Mesendoderm (in vitro differentiated cells): ENCODE measurements around the gene EDEM1.

Experiments
- DNase-seq: peaks from one replicate; pipeline ENCODE4 v3.0.0; 2013
- H2AK5ac ChIP-seq: 2 replicates; pipeline ENCODE4 v1.6.1; 2013; ENCODE audit warnings: low read length, inconsistent platforms
- H2BK120ac ChIP-seq: 2 replicates; pipeline ENCODE4 v1.6.1; 2013; ENCODE audit warnings: low read depth, mild to moderate bottlenecking, low read length, moderate library complexity, mixed read lengths
- H2BK15ac ChIP-seq: replicated peaks from 2 replicates; pipeline ENCODE4 v1.6.1; 2013; ENCODE audit warnings: low read depth, mild to moderate bottlenecking, moderate library complexity
- H2BK5ac ChIP-seq: 2 replicates; pipeline ENCODE4 v1.6.1; 2013; ENCODE audit warnings: low read length, inconsistent platforms
- H3K18ac ChIP-seq: 2 replicates; pipeline ENCODE4 v1.6.1; 2013; ENCODE audit warnings: mild to moderate bottlenecking, low read length, mixed read lengths
- H3K23ac ChIP-seq: one replicate; pipeline ENCODE4 v1.6.1; 2013; ENCODE audit warnings: low read length
- H3K27ac ChIP-seq: 2 replicates; pipeline ENCODE4 v1.5.1; 2013; ENCODE audit warnings: low read depth, mild to moderate bottlenecking, inconsistent platforms, low read length, moderate library complexity
- H3K27me3 ChIP-seq: 2 replicates; pipeline ENCODE4 v1.6.1; 2013; ENCODE audit warnings: low read length, control low read depth, mild to moderate bottlenecking, inconsistent platforms; ENCODE audit not compliant: insufficient read depth, poor library complexity
- H3K36me3 ChIP-seq: 2 replicates; pipeline ENCODE4 v1.6.1; 2013; ENCODE audit warnings: low read length, inconsistent platforms; ENCODE audit not compliant: control insufficient read depth, insufficient read depth
- H3K4ac ChIP-seq: one replicate; pipeline ENCODE4 v1.6.1; 2013; ENCODE audit warnings: low read depth, mild to moderate bottlenecking, low read length, moderate library complexity
- H3K4me1 ChIP-seq: 2 replicates; pipeline ENCODE4 v1.6.1; 2013; ENCODE audit warnings: low read depth, low read length, inconsistent platforms; ENCODE audit not compliant: control insufficient read depth
- H3K4me2 ChIP-seq: 2 replicates; pipeline ENCODE4 v1.6.1; 2013; ENCODE audit warnings: low read length
- H3K4me3 ChIP-seq: 2 replicates; pipeline ENCODE4 v1.5.1; 2013; ENCODE audit warnings: mild to moderate bottlenecking, low read length
- H3K56ac ChIP-seq: one replicate; pipeline ENCODE4 v1.6.1; 2013; ENCODE audit warnings: low read length
- H3K79me1 ChIP-seq: 2 replicates; pipeline ENCODE4 v1.6.1; 2013; ENCODE audit warnings: low read length, inconsistent platforms
- H3K79me2 ChIP-seq: 2 replicates; pipeline ENCODE4 v1.6.1; 2013; ENCODE audit warnings: mild to moderate bottlenecking, low read length; ENCODE audit not compliant: control insufficient read depth, insufficient read depth
- H3K9ac ChIP-seq: 2 replicates; pipeline ENCODE4 v1.6.1; 2013; ENCODE audit warnings: low read length, inconsistent platforms
- H4K5ac ChIP-seq: one replicate; pipeline ENCODE4 v1.6.1; 2013; ENCODE audit warnings: low read length
- H4K8ac ChIP-seq: one replicate; pipeline ENCODE4 v1.6.1; 2013; ENCODE audit warnings: low read depth, mild to moderate bottlenecking, control low read depth, low read length, moderate library complexity
- WGBS: extraction: QIAGEN DNeasy Blood & Tissue Kit; methylation state at CpG from one replicate; pipeline ENCODE4 v1.1.7; 2013; ENCODE audit warnings: low lambda C conversion rate, missing lambda C conversion rate; ENCODE audit not compliant: insufficient coverage; ENCODE audit errors: extremely low coverage; 5-methylcytosine and 5-hydroxymethylcytosine counted together

Gene EDEM1

DNA sequence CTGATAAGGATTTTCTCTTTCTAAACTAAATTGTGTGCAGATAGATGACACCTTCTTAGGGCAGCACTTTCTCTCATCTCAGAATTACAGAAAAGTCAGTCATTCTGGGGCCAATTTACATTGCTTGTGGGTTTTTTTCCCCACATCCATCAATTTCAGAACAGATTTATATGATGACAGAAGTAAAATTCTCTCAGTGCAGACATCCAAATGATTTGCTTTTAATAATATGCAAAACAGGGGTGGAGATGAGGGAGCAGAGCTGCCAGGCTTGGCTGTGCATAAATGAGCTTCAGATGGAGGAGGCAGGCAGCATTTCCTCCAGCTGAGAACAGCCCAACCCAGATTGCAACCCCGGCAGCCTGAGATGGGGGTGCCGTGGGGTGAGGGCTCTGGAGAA lies 44.0 kb downstream of the EDEM1 start:
- H2BK5ac ChIP-seq, result no peak overlapping the region
- H3K23ac ChIP-seq, result no peak overlapping the region
- no peaks in the 10 kb centered on the region for H3K79me2 ChIP-seq
- H3K79me1 ChIP-seq, result no peaks in the 10 kb centered on the region
- H2BK120ac ChIP-seq, result no peak overlapping the region
- no peaks in the 10 kb centered on the region for H3K4me1 ChIP-seq
- H4K5ac ChIP-seq, result no peak overlapping the region
- H3K9ac ChIP-seq, result no peak overlapping the region
- no peak overlapping the region for H3K4ac ChIP-seq
- H3K56ac ChIP-seq, result no peak overlapping the region
- no CpG with 5 or more reads among the region's 2 CpGs for WGBS
- no peak overlapping the region for H2BK15ac ChIP-seq
- H3K27me3 ChIP-seq, result no peaks in the 10 kb centered on the region
- no peak overlapping the region for H3K4me2 ChIP-seq
- no peak for DNase-seq
- no peaks in the 10 kb centered on the region for H3K36me3 ChIP-seq
- no peak overlapping the region for H3K4me3 ChIP-seq
- H3K18ac ChIP-seq, result no peak overlapping the region
- H4K8ac ChIP-seq, result no peak overlapping the region
- H3K27ac ChIP-seq, result no peak overlapping the region
- no peak overlapping the region for H2AK5ac ChIP-seq

DNA sequence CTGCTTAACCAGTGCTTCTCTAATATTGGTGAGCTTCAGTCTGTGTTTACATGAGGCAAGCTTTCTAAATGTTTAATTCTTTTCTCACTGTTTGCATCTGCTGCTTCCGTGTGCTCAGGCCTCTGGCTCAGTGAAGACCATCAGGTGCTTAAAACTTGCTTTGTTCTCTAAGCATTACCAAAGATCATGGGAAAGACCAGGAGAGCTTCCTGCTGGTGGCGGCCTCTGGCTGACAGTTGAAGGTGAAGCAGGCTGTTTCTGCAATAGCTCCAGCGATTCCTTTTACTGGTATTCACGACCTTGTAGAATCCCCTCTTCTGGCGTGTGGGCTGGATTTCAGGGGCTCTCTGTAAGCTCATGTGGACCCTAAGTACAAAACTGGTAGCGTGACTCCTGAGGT lies 45.1 kb downstream of the EDEM1 start:
- Histone ChIP-seq H2AK5ac (no peak overlapping the region), H4K5ac (no peak overlapping the region), H4K8ac (no peak overlapping the region), H3K27ac (no peak overlapping the region), H3K4me3 (no peak overlapping the region), H3K18ac (no peak overlapping the region), H3K23ac (no peak overlapping the region), H3K27me3 (no peaks in the 10 kb centered on the region), H3K79me1 (no peaks in the 10 kb centered on the region), H3K79me2 (no peaks in the 10 kb centered on the region), H3K4ac (no peak overlapping the region), H3K4me1 (no peaks in the 10 kb centered on the region), H3K9ac (no peak overlapping the region), H3K4me2 (no peak overlapping the region), H2BK15ac (no peak overlapping the region), H2BK120ac (no peak overlapping the region), H3K56ac (no peak overlapping the region), H2BK5ac (no peak overlapping the region), H3K36me3 (no peaks in the 10 kb centered on the region)
- no CpG with 5 or more reads among the region's 6 CpGs for WGBS
- DNase-seq, result peak; percentile 54

DNA sequence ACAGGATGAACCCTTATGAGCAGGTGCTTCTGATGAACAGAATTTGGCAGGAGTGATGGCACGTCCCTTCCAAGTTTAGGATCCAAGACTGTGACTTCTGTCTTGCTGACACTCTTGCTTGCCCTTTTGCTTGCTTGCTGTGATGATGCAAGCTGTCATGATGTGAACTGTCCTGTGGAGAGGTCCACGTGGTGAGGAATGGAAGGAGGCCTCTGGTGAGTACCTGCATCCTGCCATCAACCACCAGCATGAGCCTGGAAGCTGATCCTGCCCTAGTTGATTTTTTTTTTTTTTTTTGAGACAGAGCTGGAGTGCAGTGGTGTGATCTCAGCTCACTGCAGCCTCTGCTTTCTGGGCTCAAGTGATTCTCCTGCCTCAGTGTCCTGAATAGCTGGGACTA lies 45.5 kb downstream of the EDEM1 start:
- no peaks in the 10 kb centered on the region for H3K27me3 ChIP-seq
- H3K4me3 ChIP-seq, result no peak overlapping the region
- no peak overlapping the region for H3K4me2 ChIP-seq
- no peak overlapping the region for H2BK5ac ChIP-seq
- no peak overlapping the region for H4K8ac ChIP-seq
- no peak overlapping the region for H3K27ac ChIP-seq
- H3K56ac ChIP-seq, result no peak overlapping the region
- H2AK5ac ChIP-seq, result no peak overlapping the region
- H3K4me1 ChIP-seq, result no peaks in the 10 kb centered on the region
- H3K79me2 ChIP-seq, result no peaks in the 10 kb centered on the region
- H3K36me3 ChIP-seq, result no peaks in the 10 kb centered on the region
- H2BK15ac ChIP-seq, result no peak overlapping the region
- H4K5ac ChIP-seq, result no peak overlapping the region
- H3K23ac ChIP-seq, result no peak overlapping the region
- WGBS, result no CpG with 5 or more reads among the region's 2 CpGs
- DNase-seq, result no peak
- no peak overlapping the region for H3K4ac ChIP-seq
- H3K79me1 ChIP-seq, result no peaks in the 10 kb centered on the region
- H3K18ac ChIP-seq, result no peak overlapping the region
- no peak overlapping the region for H2BK120ac ChIP-seq
- no peak overlapping the region for H3K9ac ChIP-seq

DNA sequence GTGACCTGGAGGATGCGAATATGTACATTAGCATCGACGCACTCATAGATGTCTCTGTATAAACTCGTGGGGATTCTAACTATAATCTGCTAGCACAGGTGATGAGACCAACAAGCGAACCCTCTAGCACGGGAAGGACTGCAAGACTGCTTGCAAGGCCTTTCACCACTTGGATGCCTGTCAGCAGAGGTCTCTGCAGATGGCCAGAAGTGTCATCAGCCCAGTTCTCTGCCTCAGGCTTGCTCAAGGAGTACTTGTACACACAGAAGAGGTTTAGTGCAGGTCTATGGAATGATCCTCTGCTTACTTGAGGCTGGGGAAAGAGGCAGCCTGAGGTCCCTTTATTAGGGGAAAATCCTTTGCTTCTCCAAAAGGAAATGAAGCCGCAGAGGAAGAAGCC lies 48.1 kb downstream of the EDEM1 start:
- H3K4ac ChIP-seq, result no peak overlapping the region
- no CpG with 5 or more reads among the region's 7 CpGs for WGBS
- no peaks in the 10 kb centered on the region for H3K79me2 ChIP-seq
- no peak overlapping the region for H3K27ac ChIP-seq
- no peak overlapping the region for H3K4me2 ChIP-seq
- no peaks in the 10 kb centered on the region for H3K36me3 ChIP-seq
- H3K18ac ChIP-seq, result no peak overlapping the region
- no peak for DNase-seq
- H4K8ac ChIP-seq, result no peak overlapping the region
- no peak overlapping the region for H4K5ac ChIP-seq
- H3K9ac ChIP-seq, result no peak overlapping the region
- no peak overlapping the region for H2BK5ac ChIP-seq
- no peak overlapping the region for H2BK120ac ChIP-seq
- no peak overlapping the region for H2BK15ac ChIP-seq
- no peaks in the 10 kb centered on the region for H3K27me3 ChIP-seq
- H2AK5ac ChIP-seq, result no peak overlapping the region
- H3K4me1 ChIP-seq, result no peaks in the 10 kb centered on the region
- no peaks in the 10 kb centered on the region for H3K79me1 ChIP-seq
- no peak overlapping the region for H3K56ac ChIP-seq
- H3K4me3 ChIP-seq, result no peak overlapping the region
- H3K23ac ChIP-seq, result no peak overlapping the region

DNA sequence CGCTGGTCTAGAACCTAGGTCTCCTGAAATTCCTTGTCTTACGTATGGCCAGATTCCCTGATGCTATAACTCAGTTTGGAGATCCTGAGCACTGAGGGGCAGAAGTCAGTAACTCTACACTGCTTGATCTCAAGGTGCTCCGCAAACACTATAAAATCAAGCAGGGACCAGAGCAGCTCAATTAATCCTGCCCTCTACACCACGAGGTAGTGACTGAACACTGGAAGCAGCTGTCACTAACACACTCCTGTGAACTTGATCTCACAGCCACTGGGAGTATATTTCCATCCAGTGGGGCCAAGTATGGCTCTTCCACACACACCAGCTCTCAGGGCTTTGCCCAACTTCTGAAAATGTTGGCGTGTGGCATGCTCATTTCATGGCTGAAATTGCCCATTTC lies 51.0 kb downstream of the EDEM1 start:
- H3K36me3 ChIP-seq, result no peaks in the 10 kb centered on the region

DNA sequence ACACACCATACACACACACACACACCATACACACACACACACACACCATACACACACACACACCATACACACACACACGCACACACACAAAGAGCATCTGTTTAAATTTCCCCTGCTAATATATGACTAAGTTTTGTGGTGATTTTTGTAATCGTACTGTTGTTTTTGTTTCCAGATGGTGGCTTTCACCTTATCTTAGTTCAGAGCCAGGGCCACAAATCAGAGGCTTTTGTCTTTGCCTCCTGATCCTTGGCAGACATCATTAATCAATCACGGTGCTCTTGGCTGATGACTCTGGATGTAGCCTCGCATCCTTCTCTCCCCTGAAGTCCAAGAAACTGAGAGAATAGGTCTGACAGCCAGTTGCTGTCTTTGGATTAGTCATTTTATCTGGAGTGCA lies 52.1 kb downstream of the EDEM1 start:
- Histone ChIP-seq H4K8ac (no peak overlapping the region), H3K18ac (no peak overlapping the region), H3K27me3 (no peaks in the 10 kb centered on the region), H2BK15ac (no peak overlapping the region), H3K56ac (no peak overlapping the region), H3K4ac (no peak overlapping the region), H4K5ac (no peak overlapping the region), H2BK5ac (no peak overlapping the region), H3K4me1 (no peaks in the 10 kb centered on the region), H3K23ac (no peak overlapping the region), H2BK120ac (no peak overlapping the region), H3K4me3 (no peak overlapping the region), H2AK5ac (no peak overlapping the region), H3K4me2 (no peak overlapping the region), H3K36me3 (no peaks in the 10 kb centered on the region), H3K27ac (no peak overlapping the region), H3K9ac (no peak overlapping the region), H3K79me2 (no peaks in the 10 kb centered on the region), H3K79me1 (no peaks in the 10 kb centered on the region)
- no CpG with 5 or more reads among the region's 4 CpGs for WGBS
- peak; percentile 21 for DNase-seq

More for the DNA sequence above, 51.0 kb downstream of the EDEM1 start:
- Histone ChIP-seq H2BK120ac (no peak overlapping the region), H3K79me1 (no peaks in the 10 kb centered on the region), H3K27ac (no peak overlapping the region), H3K4me2 (no peak overlapping the region), H3K4me3 (no peak overlapping the region), H4K8ac (no peak overlapping the region), H3K4ac (no peak overlapping the region), H4K5ac (no peak overlapping the region), H3K79me2 (no peaks in the 10 kb centered on the region), H2AK5ac (no peak overlapping the region), H3K18ac (no peak overlapping the region), H3K23ac (no peak overlapping the region), H3K56ac (no peak overlapping the region), H2BK5ac (no peak overlapping the region), H2BK15ac (no peak overlapping the region), H3K9ac (no peak overlapping the region), H3K27me3 (no peaks in the 10 kb centered on the region), H3K4me1 (no peaks in the 10 kb centered on the region)
- no peak for DNase-seq
- no CpG with 5 or more reads among the region's 5 CpGs for WGBS
